AG04449 (cell line): ENCODE data around the gene PTPN2.

Source experiments
- CTCF ChIA-PET: fragments of 350-600 bp; formaldehyde crosslinking; extraction: SDS; loops from one replicate; lab custom pipeline; 2021; ENCODE audit warnings: antibody characterized with exemption; lab: Yijun Ruan, JAX
- POLR2A ChIA-PET: fragments of 400-600, 350-600 bp; formaldehyde crosslinking; extraction: SDS; loops from one replicate; lab custom pipeline; 2020; ENCODE audit warnings: antibody characterized with exemption, inconsistent platforms; lab: Yijun Ruan, JAX
- DNase-seq: peaks from one replicate; pipeline ENCODE4 v3.0.0-alpha.2; 2010; ENCODE audit warnings: low read depth, low spot score
- H3K4me3 ChIP-seq: 2 replicates; pipeline ENCODE4 v1.5.1; 2011; ENCODE audit warnings: low read depth, mild to moderate bottlenecking, control low read depth, low read length
- CTCF ChIP-seq: IDR thresholded peaks from one replicate; pipeline ENCODE4 v1.5.1; 2011; ENCODE audit warnings: mild to moderate bottlenecking, moderate library complexity, low read length, control low read depth, inconsistent platforms; ENCODE audit not compliant: insufficient read depth; ENCODE audit errors: missing control alignments

PTPN2 gene

GRCh38 chr18:12774982-12775381 is 109.1 kb downstream of the PTPN2 start:
- CTCF ChIA-PET, result interaction anchor here (0.9 to 1.6 kb wide), 3 partner anchors 13 to 118 kb away, joined by 3 to 5 read pairs (median 3); no protein-coding TSS in a partner anchor
- POLR2A ChIA-PET, result no interaction called here

GRCh38 chr18:12773369-12773768 is 110.7 kb downstream of the PTPN2 start:
- no peak for DNase-seq
- no peak overlapping the region for H3K4me3 ChIP-seq
- POLR2A ChIA-PET, result no interaction called here
- TF ChIP-seq CTCF, result no peak
- CTCF ChIA-PET, result no interaction called here

More at GRCh38 chr18:12774982-12775381, 109.1 kb downstream of the PTPN2 start:
- DNase-seq, result no peak
- no peak for TF ChIP-seq CTCF
- H3K4me3 ChIP-seq, result no peak overlapping the region

GRCh38 chr18:12772111-12772510 is 111.9 kb downstream of the PTPN2 start:
- DNase-seq, result no peak
- H3K4me3 ChIP-seq, result no peak overlapping the region
- no peak for TF ChIP-seq CTCF
- POLR2A ChIA-PET, result no interaction called here
- CTCF ChIA-PET, result no interaction called here

DNA sequence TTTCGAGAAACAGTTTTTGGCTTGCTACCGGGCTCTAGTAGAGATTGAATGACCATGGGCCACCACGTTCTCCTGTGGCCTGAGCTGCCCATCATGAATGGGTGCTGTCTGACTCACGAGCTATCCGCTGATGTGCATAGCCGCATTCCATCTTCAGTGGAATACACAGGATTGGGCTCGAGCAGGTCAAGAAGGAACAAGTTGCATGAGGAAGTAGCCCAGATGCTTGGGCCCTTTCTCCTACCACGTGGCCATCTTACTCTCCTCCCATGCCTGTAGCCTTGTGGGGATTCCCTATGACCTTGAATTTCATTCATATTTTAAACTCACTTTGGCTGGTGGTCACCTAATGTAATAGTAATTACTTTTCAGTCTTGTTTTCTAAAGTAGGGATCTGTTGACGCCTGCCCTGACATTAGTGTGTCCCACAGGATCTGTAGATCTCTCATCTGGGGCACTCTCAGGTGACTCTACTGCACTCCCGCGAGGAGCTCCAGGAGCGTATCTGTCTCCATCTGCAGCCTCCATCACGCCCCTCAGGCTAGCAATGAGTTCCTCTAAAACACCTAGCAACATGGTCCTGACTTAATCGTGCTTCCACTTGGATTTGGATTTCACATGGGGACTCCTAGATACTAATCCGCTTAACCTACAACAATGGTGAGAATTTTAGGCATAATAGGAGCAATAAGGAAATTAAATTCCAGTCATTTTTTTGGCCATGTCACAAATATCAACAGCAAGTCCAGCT is 113.4 kb downstream of the PTPN2 start:
- DNase-seq, result no peak

DNA sequence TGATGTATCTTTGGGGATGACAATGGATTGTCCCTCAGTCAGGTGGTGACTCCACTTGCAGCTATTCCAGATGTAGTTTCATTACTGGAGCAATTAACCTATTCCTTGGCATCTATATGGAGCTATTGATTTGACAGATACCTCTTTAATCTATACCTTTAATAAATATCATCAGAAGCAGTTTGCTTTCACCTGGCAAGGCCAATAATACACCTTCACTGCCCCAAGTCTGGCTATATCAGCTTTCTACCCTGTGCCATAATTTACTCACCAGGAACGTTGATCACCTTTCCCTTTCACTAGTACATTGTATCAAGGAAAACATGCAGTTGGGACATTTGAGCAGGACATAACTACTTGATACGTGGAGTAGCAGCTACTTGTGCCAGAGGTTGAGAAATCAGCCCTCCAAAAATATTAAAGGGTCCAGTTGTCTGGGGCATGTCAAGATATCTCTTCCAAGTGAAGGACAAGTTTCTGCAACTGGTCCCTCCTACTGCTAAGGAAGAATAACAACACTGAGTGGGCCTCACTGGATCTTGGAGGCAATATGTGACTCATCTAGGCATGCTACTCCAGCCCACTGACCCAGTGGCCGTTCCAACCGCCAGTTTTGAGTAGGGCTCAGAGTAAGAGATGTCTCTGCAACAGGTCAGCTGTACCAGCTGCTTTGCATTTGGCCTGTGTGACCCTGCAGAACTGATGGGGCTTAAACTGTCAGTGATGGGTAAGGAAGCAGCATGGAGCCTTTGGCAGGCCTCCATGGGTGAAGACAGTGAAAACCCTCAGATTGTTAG is 114.2 kb downstream of the PTPN2 start:
- H3K4me3 ChIP-seq, result no peak overlapping the region
- ChIA-PET CTCF (interaction anchor here (1.3 kb wide), 1 partner anchor 26 kb away, joined by 5 read pairs; no protein-coding TSS in a partner anchor), POLR2A (no interaction called here)
- no peak for DNase-seq
- no peak for TF ChIP-seq CTCF

More for the DNA sequence above, 113.4 kb downstream of the PTPN2 start:
- no peak for TF ChIP-seq CTCF
- no peak overlapping the region for H3K4me3 ChIP-seq
- ChIA-PET POLR2A (no interaction called here), CTCF (no interaction called here)

- DNase-seq, result no peak
- ChIA-PET CTCF (interaction anchor here (1.3 kb wide), 1 partner anchor 25 kb away, joined by 5 read pairs; no protein-coding TSS in a partner anchor), POLR2A (interaction anchor here (1.0 kb wide), 1 partner anchor 8 kb away, joined by 3 read pairs; no protein-coding TSS in a partner anchor)
- no peak for TF ChIP-seq CTCF
- H3K4me3 ChIP-seq, result no peak overlapping the region
Observed at GRCh38 chr18:12769136-12769535, 114.9 kb downstream of the PTPN2 start.
